ENCODE results near the gene NTM.

The NTM gene

GRCh38 chr11:131510662-131511061 is 140.2 kb downstream of the NTM start:
- DNase-seq, result no peak

DNA sequence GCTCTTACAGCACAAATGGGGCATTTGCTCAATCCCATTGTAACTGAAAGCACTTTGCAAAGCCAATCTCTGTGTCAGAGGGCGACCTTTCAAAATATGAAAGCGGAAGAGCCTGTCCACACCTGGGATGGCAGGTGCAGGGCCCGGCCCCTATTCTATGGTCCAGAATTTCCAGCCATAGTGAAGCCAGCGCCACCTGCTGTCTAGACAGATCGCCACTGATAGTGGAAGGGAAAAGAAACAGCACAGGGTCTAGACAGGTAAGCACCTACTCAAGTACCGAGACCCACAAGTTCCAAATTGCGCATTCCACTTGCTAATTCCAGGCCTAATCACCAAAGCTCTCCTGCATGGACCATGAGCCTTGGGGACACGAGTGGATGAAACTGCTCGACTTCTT is 141.4 kb downstream of the NTM start:
- no peak for DNase-seq

DNA sequence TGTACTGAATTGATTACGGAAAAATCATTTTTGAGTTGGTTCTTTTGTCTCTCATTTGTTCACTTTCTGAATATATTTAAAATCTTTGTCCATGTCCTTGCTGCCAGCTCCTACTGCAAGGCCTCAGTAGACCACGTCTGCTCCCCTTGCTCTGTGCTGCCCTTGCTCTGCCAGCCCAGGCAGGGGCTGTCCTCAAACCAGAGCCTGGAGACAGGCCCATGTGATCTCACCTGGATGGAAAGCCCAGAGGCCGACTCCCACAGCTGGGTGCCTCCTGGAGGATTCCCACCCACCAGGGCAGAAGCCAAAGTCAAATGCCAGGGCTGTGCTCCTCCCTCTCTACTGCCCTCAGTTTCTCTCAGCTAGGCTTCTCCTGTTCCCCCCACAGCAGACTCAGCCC is 141.8 kb downstream of the NTM start:
- no peak for DNase-seq

DNA sequence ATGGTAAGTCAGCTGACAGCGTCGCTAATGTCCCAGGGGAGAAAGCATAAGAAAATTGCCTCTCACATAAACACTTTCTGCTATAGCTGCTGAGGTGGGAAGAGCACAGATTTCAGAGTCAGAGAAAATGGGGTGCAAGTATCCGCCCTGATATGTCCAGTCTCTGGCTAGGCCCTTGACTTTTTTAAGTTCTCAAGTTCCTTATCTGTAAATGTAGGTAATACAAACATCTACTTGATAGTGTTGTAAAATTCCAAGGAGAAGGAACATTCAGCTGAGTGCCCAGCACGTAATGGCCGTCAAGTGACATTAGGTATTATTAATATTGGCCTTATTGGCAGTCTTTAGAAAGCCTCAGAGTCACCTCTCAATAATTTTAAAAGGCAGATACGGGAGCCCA is 143.6 kb downstream of the NTM start:
- no peak for DNase-seq

DNA sequence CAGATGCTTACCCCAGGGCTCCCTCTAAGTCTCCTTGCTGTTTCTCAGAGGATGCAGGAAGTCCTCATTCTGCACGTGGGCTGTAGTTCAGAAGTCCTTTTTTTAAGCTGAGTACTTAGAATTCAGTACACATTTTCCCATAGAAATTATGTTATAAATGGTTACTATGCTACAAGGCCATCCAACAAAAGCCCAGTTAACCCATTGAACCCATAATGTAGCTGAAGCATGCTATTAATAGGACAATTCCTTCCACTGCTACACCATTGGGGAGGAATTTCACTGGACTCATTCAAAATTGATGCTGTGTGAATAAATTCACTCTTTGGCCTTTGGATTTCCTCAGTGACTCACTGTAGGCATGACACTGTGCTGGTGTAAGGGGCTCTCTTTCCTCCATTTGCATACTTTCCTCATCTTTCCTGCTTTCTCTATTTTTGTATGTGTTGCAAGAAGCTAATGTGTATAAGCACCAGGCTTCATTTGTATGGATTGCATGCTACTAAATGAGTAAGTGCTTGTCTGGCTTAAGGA is 148.0 kb downstream of the NTM start:
- no peak for DNase-seq

- DNase-seq, result no peak
Measured at GRCh38 chr11:131522851-131523250, 152.4 kb downstream of the NTM start.

GRCh38 chr11:131530407-131530806 is 160.0 kb downstream of the NTM start:
- no peak for DNase-seq

DNA sequence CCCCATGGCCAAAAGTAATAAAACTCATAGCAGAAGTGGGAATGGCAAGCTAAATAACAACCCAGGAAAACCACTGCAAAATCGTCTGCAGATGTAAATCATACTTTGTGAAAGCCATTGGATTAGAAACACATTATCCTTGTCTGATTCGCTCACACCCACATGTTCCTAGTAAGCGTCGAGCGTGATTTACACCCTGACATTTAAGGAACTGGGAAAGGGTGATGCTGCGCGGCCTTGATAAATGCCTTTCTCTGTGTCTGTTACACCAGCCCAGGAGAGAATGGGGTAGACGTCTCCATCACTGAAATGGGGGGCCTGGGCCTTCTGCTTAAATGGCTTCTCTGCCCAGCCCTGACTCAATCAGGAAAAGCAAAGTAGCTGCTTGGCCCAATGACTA is 162.7 kb downstream of the NTM start:
- DNase-seq, result no peak

GRCh38 chr11:131533998-131534397 is 163.6 kb downstream of the NTM start:
- no peak for DNase-seq

DNA sequence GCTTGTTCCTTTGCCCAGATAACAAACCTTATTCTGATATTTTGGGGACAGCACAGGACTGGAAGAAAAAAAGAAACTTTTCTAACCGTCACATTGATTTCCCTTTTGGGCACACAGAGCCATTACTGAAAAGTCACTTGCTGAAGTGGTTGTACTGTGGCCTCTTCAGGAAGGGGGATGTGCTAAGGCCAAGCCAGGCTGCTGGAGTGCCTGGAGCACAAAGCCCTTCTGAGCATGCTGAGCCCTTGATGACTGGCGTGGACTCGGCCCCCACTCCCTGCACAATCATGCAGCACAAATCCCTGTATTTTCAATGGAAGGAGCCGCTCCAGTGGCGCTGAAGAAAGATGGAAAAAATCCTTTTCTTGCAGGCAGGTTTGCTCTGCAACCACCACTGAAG is 164.2 kb downstream of the NTM start:
- DNase-seq, result no peak

- DNase-seq, result no peak
Measured at GRCh38 chr11:131536159-131536558, 165.7 kb downstream of the NTM start.

DNA sequence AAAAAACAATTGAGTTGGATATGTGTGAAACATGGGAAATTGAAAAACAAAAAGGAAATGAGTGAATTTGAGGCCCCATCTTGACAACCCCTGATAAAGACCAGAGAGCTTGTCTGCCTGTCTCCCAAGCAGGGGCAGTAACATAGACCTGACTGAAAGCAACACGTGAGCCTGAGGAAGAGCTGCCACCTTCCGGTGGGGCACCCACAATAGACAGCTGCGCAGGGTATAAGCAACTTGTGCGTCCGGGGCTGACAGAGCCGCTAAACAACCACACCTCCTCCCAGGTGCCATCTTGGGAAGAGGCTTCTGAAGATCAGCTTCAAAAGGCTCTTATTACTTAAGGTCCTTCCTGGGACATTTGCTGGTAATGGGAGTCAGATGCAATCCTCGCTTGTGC is 166.8 kb downstream of the NTM start:
- no peak for DNase-seq

DNA sequence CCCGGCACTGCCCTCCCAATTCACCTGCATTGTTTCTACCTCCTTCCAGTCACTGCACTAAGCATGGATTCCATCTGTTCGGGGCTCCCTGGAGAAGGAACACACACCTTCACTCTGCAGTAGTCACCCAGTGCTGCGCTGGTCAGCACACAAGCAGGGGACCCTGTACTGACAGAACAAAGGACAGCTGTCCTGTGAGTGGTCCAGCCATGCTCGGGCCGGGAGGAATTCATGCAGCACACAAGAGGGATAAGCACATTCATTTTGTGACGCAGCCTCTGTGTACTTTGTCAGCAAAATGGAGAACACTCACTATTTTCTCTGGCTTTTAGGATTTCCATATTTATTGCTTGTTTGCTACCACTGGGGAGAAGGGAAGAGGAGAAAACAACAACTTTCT is 167.3 kb downstream of the NTM start:
- DNase-seq, result no peak

DNA sequence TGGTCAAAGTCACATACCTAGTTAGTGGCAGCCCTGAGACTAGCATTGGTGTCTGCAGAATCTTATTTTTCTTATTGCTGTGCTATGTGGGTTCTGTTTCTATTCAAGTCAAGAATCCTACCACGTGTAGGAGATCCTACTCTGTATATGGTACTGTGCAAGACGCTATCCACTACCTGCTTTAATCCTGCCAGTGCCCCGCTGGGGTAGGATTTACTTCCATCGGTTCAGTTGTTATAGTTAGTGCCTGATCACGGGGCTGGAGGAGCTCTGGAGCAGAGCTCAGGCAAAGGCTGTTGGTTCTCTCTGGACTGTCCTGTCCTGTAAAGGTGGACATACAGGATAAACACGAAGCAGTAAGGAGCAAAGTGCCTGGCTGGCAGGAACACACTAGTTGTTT is 167.9 kb downstream of the NTM start:
- DNase-seq, result no peak

GRCh38 chr11:131540676-131541075 is 170.3 kb downstream of the NTM start:
- no peak for DNase-seq

DNA sequence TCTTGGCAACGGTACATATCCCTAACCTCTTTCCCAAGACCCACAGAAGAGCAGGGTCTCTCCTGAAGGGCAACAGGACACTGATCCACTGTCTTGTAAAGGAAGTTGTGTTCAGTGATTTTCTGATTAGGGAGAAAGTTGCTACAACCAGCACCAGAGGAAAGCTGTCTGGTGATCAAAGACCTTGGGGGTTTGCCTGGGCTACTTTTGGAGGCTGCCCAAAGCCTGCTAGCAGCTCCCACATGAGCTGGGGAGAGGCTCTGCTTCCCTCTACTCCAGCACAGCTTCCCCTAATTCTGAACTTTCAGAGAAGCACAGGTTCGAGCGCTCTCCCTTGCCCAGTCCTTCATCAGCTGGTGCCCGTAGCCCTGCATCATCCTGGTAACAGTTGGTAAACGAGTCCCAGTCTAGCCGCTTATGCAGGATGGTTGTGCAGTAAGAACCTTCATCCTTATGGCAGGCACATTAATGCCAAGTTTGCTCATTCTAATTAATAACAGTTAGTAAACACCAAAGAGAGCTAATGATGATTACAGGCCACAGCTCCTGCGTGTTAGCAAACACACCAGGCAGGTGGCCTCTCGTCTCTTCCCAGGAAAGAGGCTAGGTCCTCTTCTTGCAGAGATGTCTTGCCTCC is 173.1 kb downstream of the NTM start:
- no peak for DNase-seq

DNA sequence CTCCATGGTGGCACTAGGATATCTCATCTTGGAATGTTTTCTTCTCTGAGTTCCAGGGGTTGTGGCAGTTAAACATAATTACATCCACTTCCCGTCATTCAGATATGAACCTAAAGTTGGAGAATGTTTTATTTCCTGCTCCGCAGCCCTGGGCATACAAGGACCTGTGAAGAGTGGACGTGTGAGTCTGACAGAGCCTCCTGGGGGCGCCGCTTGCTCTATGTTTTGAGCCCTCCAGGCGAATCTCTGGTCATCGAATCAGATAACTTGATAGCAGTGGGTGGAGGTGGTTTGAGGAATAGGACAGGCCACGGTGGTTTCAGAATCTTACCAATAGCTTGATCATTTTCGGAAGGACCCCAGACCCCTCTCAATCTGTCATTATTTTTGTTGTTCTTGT is 174.2 kb downstream of the NTM start:
- DNase-seq, result no peak

- no peak for DNase-seq
Measured at GRCh38 chr11:131546218-131546895, 175.9 kb downstream of the NTM start.

GRCh38 chr11:131549099-131549498 is 178.7 kb downstream of the NTM start:
- no peak for DNase-seq

DNA sequence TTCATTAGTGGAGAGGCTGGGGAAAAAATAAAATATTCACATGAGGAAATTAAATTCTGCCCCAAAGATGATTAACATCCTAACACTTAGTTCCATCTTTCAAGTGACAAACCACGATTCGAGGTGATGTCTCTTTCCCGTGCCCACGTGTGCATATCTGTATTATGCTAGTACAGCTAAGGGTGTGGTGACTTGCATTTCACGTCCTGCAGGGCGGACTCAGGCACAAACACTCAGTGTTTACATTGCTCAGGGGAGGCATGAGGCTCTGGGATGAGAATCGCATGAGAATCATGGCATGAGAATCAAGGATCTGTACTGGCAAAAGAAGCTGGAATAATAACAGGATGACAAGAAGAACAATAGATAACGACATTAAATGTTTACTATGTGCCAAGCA is 179.4 kb downstream of the NTM start:
- no peak for DNase-seq

- DNase-seq, result no peak
Measured at GRCh38 chr11:131560287-131560686, 189.9 kb downstream of the NTM start.

DNA sequence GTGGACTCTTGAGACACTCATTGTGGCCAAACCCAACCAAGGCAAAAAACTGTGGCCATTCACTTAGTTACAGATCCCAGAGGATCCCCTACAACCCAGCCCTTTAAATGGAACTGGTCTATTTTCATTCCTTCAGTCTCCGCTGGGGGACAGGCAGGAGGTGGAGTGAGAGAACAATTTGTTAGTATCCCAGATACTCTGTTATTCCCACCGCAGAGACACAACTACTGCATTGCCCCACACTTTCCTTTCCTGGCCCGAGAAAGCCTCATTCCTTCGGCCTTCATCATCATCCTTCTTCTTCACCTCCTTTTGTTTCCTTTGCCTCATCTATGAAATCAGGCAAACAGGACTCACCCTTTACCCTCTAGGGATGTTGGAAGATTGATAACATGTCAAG is 191.1 kb downstream of the NTM start:
- no peak for DNase-seq

GRCh38 chr11:131561972-131562371 is 191.6 kb downstream of the NTM start:
- DNase-seq, result no peak

DNA sequence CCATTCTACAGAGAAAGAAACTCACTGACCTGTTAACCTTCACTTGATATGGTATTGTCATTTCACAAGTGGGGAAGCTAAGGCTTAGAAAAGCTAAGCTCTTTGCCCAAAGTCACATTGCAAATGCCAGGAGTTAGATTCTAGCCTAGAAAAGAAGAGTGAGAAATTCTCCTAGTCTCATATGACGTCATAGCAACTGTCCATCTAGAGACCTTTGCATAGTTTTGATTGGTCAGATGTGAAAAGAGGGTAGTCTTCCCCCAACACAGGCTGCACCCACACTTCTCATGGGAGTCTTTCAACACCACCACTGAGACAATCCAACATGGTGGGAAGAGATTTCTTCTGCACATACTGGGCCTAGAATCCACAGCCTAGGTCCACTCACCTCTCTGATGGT is 197.9 kb downstream of the NTM start:
- DNase-seq, result no peak

DNA sequence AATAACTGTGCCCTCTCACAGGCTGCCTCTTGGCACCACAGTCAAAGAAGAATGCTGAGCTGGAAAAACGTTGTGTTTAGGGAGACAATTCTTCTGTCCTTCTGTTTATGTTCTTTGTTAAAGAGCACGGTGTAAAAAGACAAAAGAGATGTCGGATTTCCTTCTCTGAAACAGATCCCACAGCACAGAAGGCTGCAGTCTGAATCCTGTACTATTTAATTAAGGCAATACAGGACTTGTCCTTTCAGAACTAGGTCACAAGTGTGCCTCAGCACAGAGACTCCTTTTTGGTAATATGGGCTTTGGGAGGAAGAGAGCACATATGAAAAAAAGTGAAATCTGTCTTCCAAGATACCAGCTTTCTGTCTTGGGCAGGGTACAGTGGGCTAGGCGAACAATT is 201.2 kb downstream of the NTM start:
- DNase-seq, result no peak

All from NCI-H187 (cell line).